WERI-Rb-1 (cell line): ENCODE results near the gene ERBB3.

ENCODE experiments used
- DNase-seq: peaks from one replicate; pipeline ENCODE4 v3.0.0-alpha.2; 2020
- H3K27ac ChIP-seq: fragments of 250-450 bp; sonication (Bioruptor Pico); 2 replicates; pipeline ENCODE4 v1.5.1; 2020; ENCODE audit warnings: mild to moderate bottlenecking, moderate library complexity
- H3K27me3 ChIP-seq: fragments of 250-450 bp; sonication (Bioruptor Pico); 2 replicates; pipeline ENCODE4 v1.5.1; 2021; ENCODE audit warnings: mild to moderate bottlenecking, low read depth, moderate library complexity; ENCODE audit not compliant: insufficient read depth, severe bottlenecking
- H3K36me3 ChIP-seq: fragments of 250-450 bp; sonication (Bioruptor Pico); 2 replicates; pipeline ENCODE4 v1.5.1; 2020; ENCODE audit warnings: mild to moderate bottlenecking, moderate library complexity
- H3K4me3 ChIP-seq: 2 replicates; pipeline ENCODE4 v1.5.1; 2011; ENCODE audit warnings: low read depth, mild to moderate bottlenecking, control low read depth, low read length
- H3K9me3 ChIP-seq: fragments of 250-450 bp; sonication (Bioruptor Pico); 2 replicates; pipeline ENCODE4 v1.5.1; 2021; ENCODE audit warnings: mild to moderate bottlenecking, moderate library complexity; ENCODE audit not compliant: severe bottlenecking
- TF ChIP-seq, protein P1 (sequence below): IDR thresholded peaks from 2 replicates; pipeline ENCODE4 v1.5.1; 2011; ENCODE audit warnings: low read depth, mild to moderate bottlenecking, control low read depth, inconsistent platforms, low read length

The ERBB3 gene

GRCh38 chr12:56117778-56118687 lies 38.1 kb downstream of the ERBB3 start, which contains the start of gene ZC3H10:
Gene ZC3H10 (plus strand): TSS chr12:56118266. CDS start chr12:56120563, 2,297 bp downstream.
- peak within 1 kb of the TSS; percentile 96 for H3K4me3 ChIP-seq
- H3K9me3 ChIP-seq: peaks cover 6% of the 10 kb centered on the region
- peak; percentile 98 for DNase-seq
- H3K27me3 ChIP-seq: no peaks in the 10 kb centered on the region
- TF ChIP-seq, protein P1, sequence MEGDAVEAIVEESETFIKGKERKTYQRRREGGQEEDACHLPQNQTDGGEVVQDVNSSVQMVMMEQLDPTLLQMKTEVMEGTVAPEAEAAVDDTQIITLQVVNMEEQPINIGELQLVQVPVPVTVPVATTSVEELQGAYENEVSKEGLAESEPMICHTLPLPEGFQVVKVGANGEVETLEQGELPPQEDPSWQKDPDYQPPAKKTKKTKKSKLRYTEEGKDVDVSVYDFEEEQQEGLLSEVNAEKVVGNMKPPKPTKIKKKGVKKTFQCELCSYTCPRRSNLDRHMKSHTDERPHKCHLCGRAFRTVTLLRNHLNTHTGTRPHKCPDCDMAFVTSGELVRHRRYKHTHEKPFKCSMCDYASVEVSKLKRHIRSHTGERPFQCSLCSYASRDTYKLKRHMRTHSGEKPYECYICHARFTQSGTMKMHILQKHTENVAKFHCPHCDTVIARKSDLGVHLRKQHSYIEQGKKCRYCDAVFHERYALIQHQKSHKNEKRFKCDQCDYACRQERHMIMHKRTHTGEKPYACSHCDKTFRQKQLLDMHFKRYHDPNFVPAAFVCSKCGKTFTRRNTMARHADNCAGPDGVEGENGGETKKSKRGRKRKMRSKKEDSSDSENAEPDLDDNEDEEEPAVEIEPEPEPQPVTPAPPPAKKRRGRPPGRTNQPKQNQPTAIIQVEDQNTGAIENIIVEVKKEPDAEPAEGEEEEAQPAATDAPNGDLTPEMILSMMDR: peak; percentile 53
- H3K36me3 ChIP-seq: peaks cover 36% of the 10 kb centered on the region
- peak within 1 kb of the TSS; percentile 89 for H3K27ac ChIP-seq

DNA sequence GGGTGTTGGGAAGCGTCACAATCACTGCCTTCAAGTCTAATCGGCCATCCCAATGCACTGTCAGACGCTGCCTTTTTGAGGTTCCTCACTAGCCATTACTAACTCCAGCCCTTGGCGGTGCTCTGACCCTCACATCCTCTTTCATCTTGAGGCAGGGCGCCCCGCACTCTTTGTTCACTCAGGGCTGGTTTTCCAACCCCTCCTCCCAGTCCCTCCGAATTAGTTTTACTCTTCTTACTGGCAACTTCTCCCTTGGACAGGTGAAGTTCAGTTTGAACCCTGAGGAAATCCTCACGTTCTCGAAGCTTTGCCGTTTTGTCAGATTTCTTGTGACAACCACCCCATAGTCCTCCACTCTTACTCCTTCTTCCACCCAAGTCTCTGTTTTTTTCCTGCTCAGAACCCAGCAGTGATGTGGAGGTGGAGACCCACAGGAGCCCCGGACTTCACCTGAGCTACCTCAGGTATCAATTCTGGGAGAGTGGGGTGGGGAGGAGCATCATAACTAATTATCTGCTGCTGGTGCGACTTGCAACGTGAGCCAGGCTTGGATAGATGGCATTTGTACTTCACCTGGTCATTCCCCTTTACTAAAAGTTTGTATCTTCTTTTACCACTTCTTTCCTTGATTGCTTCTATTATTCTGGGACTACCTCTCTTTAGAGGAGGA lies 38.9 kb downstream of the ERBB3 start:
- Histone ChIP-seq H3K36me3 (peaks cover 30% of the 10 kb centered on the region), H3K27ac (peak overlapping the region; percentile 79)
- TF ChIP-seq, protein P1: no peak

GRCh38 chr12:56119361-56119796 lies 39.4 kb downstream of the ERBB3 start:
- H3K9me3 ChIP-seq: peaks cover 6% of the 10 kb centered on the region
- TF ChIP-seq, protein P1: peak; percentile 68
- no peak overlapping the region for H3K27ac ChIP-seq
- H3K36me3 ChIP-seq: peaks cover 24% of the 10 kb centered on the region
- peak overlapping the region; percentile 83 for H3K4me3 ChIP-seq
- no peaks in the 10 kb centered on the region for H3K27me3 ChIP-seq
- DNase-seq: peak; percentile 84

More for the DNA sequence above, 38.9 kb downstream of the ERBB3 start:
- DNase-seq: no peak
- peak overlapping the region; percentile 83 for H3K4me3 ChIP-seq
- no peaks in the 10 kb centered on the region for H3K27me3 ChIP-seq
- H3K9me3 ChIP-seq: peaks cover 6% of the 10 kb centered on the region

DNA sequence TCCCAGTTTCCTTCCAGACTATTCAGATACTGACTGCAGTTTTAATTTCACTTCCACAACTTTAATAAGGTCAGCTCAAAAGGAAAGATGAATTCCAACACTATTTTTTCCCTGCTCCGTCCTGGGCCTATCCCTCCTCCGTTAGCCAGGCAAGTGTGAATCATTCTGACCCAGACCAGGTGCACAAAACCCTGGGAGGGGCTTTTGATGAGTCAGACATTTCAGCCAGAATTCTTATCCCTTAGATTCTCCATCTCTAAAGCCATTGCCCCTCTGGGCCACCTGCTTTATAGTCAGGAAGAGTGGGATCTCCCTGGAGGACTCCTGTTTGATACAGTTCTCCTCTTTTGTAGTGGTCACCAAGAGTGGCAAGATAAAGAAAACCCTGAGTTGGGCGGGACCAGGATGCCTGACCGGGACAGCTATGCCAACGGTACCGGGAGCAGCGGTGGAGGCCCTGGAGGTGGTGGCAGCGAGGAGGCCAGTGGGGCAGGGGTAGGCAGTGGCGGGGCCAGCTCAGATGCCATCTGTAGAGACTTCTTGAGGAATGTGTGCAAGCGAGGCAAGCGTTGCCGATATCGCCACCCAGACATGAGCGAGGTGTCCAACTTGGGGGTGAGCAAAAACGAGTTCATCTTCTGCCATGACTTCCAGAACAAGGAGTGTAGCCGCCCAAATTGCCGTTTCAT lies 40.3 kb downstream of the ERBB3 start:
- Histone ChIP-seq H3K36me3 (peaks cover 24% of the 10 kb centered on the region), H3K9me3 (peaks cover 6% of the 10 kb centered on the region), H3K4me3 (no peak overlapping the region), H3K27me3 (no peaks in the 10 kb centered on the region), H3K27ac (no peak overlapping the region)
- DNase-seq: no peak
- TF ChIP-seq, protein P1: no peak

DNA sequence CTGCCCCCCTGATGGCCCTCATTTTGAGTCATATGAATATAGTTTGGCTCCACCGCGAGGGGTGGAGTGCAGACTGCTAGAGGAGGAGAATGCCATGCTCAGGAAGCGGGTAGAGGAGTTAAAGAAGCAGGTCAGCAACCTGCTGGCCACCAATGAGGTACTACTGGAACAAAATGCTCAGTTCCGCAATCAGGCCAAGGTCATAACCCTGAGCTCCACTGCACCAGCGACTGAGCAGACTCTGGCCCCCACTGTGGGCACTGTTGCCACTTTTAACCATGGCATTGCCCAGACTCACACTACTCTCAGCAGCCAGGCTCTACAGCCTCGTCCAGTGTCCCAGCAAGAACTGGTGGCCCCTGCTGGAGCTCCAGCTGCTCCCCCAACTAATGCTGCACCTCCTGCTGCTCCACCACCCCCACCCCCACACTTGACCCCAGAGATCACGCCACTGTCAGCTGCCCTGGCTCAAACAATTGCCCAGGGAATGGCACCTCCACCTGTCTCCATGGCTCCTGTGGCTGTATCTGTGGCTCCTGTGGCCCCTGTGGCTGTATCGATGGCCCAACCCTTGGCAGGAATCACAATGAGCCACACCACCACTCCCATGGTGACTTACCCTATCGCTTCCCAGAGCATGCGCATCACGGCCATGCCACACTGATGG lies 41.4 kb downstream of the ERBB3 start:
- TF ChIP-seq, protein P1: no peak
- Histone ChIP-seq H3K27me3 (no peaks in the 10 kb centered on the region), H3K9me3 (no peaks in the 10 kb centered on the region), H3K36me3 (peaks cover 24% of the 10 kb centered on the region), H3K27ac (no peak overlapping the region), H3K4me3 (no peak overlapping the region)
- DNase-seq: no peak
